HCT116 (cell line): ENCODE measurements around the gene TNFRSF6B. TPM values are rescaled to one million over a fixed set of nuclear protein-coding genes. Genes with fewer than 3 reads are reported as not detected.

Experiments used
- ATAC-seq: fragments of 200-7000 bp; cut with Tn5 transposase; 2 replicates; pipeline ENCODE4 v1.9.1; 2020; ENCODE audit warnings: mild to moderate bottlenecking, moderate library complexity
- BruUV-seq: library from RNA; stranded (reverse); fragments of 400-500 nt; replicated peaks from 2 replicates; lab custom pipeline; 2021; lab: Mats Ljungman, UMichigan
- CTCF ChIA-PET: fragments of 300-600 bp; sonication (Branson Sonifier 250); formaldehyde crosslinking; loops from one replicate; lab custom pipeline; 2021; ENCODE audit warnings: antibody characterized with exemption; lab: Charles Lee
- POLR2A ChIA-PET: fragments of 300-600, 350-600 bp; sonication (Branson Sonifier 250); formaldehyde crosslinking; loops from one replicate; lab custom pipeline; 2021; ENCODE audit warnings: antibody characterized with exemption; lab: Charles Lee
- RAD21 ChIA-PET, 2 experiments: fragments of 300-600 bp; sonication (Branson Sonifier 250); formaldehyde crosslinking; loops; one replicate each; lab custom pipeline; 2023; ENCODE audit warnings: low total read pairs in 2 of 2; ENCODE audit not compliant: uncharacterized antibody in 2 of 2, unreplicated experiment in 2 of 2, low non-redundant PET in 1 of 2; lab: Charles Lee
- DNase-seq: peaks from one replicate; pipeline ENCODE4 v3.0.0-alpha.2; 2010; ENCODE audit warnings: low read depth, low spot score
- H2AFZ ChIP-seq: fragments of 200-600 bp; shearing (Covaris generic), sonication (generic); 2 replicates; pipeline ENCODE4 v1.6.1; 2017; ENCODE audit warnings: low read depth, mixed run types, mixed read lengths, antibody characterized with exemption, low read length; ENCODE audit not compliant: poor library complexity, severe bottlenecking
- H3K27ac ChIP-seq: 2 replicates; pipeline ENCODE4 v1.5.1; 2012; ENCODE audit warnings: low read depth, low read length
- H3K27me3 ChIP-seq: fragments of 200-600 bp; sonication (generic); 2 replicates; pipeline ENCODE4 v1.6.1; 2016; ENCODE audit warnings: mixed run types, low read length, mixed read lengths; ENCODE audit not compliant: insufficient read depth
- H3K36me3 ChIP-seq, 2 experiments: fragments of 200-500 bp in 1 of 2; fragments of 200-600 bp in 1 of 2; sonication (Bioruptor generic) in 1 of 2; sonication (generic) in 1 of 2; 2 replicates each; pipeline versions ENCODE4 v1.5.1 to v1.6.1; 2014 to 2016; ENCODE audit warnings: low read length in 2 of 2, inconsistent platforms in 1 of 2, mixed read lengths in 1 of 2, mixed run types in 1 of 2; ENCODE audit not compliant: insufficient read depth in 2 of 2, control insufficient read depth in 1 of 2
- H3K4me1 ChIP-seq, 2 experiments: fragments of 200-600 bp in 1 of 2; sonication (generic) in 1 of 2; 2 replicates each; pipeline versions ENCODE4 v1.5.1 to v1.6.1; 2012 to 2017; ENCODE audit warnings: low read length in 2 of 2, inconsistent platforms in 1 of 2, mild to moderate bottlenecking in 1 of 2, mixed read lengths in 1 of 2, mixed run types in 1 of 2, moderate library complexity in 1 of 2; ENCODE audit not compliant: insufficient read depth in 2 of 2, control insufficient read depth in 1 of 2
- H3K4me2 ChIP-seq: fragments of 200-600 bp; sonication (generic); 2 replicates; pipeline ENCODE4 v1.6.1; 2017; ENCODE audit warnings: mixed run types, low read length, mixed read lengths
- H3K4me3 ChIP-seq, 2 experiments: fragments of 200-600 bp in 1 of 2; sonication (generic) in 1 of 2; replicated peaks in 1 of 2; 2 replicates each; pipeline ENCODE4 v1.5.1; 2011 to 2016; ENCODE audit warnings: low read length in 2 of 2, control low read depth in 1 of 2, low read depth in 1 of 2, mild to moderate bottlenecking in 1 of 2, mixed read lengths in 1 of 2, mixed run types in 1 of 2
- H3K79me2 ChIP-seq: fragments of 200-600 bp; sonication (generic); 2 replicates; pipeline ENCODE4 v1.6.1; 2017; ENCODE audit warnings: mild to moderate bottlenecking, mixed run types, low read length, moderate library complexity, mixed read lengths; ENCODE audit not compliant: insufficient read depth
- H3K9ac ChIP-seq: fragments of 200-600 bp; sonication (generic); 2 replicates; pipeline ENCODE4 v1.6.1; 2016; ENCODE audit warnings: low read length, mixed read lengths
- H3K9me2 ChIP-seq: fragments of 200-600 bp; sonication (generic), shearing (Covaris generic); 2 replicates; pipeline ENCODE4 v1.6.1; 2017; ENCODE audit warnings: mixed run types, mild to moderate bottlenecking, moderate library complexity; ENCODE audit not compliant: insufficient read depth
- H3K9me3 ChIP-seq, 2 experiments: fragments of 200-500 bp in 1 of 2; fragments of 200-600 bp in 1 of 2; sonication (Bioruptor generic) in 1 of 2; sonication (generic) in 1 of 2; 2 replicates each; pipeline ENCODE4 v1.6.1; 2014 to 2017; ENCODE audit warnings: low read length in 2 of 2, mixed read lengths in 2 of 2, inconsistent platforms in 1 of 2, low read depth in 1 of 2, mild to moderate bottlenecking in 1 of 2, mixed run types in 1 of 2, moderate library complexity in 1 of 2; ENCODE audit not compliant: control insufficient read depth in 1 of 2, insufficient read depth in 1 of 2
- H4K20me1 ChIP-seq: fragments of 200-600 bp; sonication (generic), shearing (Covaris generic); 2 replicates; pipeline ENCODE4 v1.6.1; 2017; ENCODE audit warnings: mixed run types, mild to moderate bottlenecking, moderate library complexity; ENCODE audit not compliant: insufficient read depth
- CBX3 ChIP-seq: IDR thresholded peaks from 2 replicates; pipeline ENCODE4 v1.6.1; 2012; ENCODE audit warnings: low read depth
- CEBPB ChIP-seq: IDR thresholded peaks from 2 replicates; pipeline ENCODE4 v1.6.1; 2012; ENCODE audit warnings: low read depth
- EGR1 ChIP-seq: IDR thresholded peaks from 2 replicates; pipeline ENCODE4 v1.6.1; 2012; ENCODE audit warnings: low read depth
- ELF1 ChIP-seq: IDR thresholded peaks from 2 replicates; pipeline ENCODE4 v1.6.1; 2012; ENCODE audit warnings: low read depth, borderline replicate concordance
- EZH2 ChIP-seq: fragments of 200-600 bp; sonication (generic); IDR thresholded peaks from 2 replicates; pipeline ENCODE4 v1.6.1; 2017; ENCODE audit warnings: antibody characterized with exemption, mixed run types
- EZH2phosphoT487 ChIP-seq: fragments of 200-600 bp; IDR thresholded peaks from 2 replicates; pipeline ENCODE4 v1.6.1; 2018; ENCODE audit warnings: antibody characterized with exemption, borderline replicate concordance
- FOSL1 ChIP-seq: IDR thresholded peaks from 2 replicates; pipeline ENCODE4 v1.6.1; 2012; ENCODE audit warnings: low read depth
- JUND ChIP-seq: IDR thresholded peaks from 2 replicates; pipeline ENCODE4 v1.6.1; 2012
- POLR2A ChIP-seq: IDR thresholded peaks from 2 replicates; pipeline ENCODE4 v1.7.0; 2011; ENCODE audit warnings: borderline replicate concordance; ENCODE audit not compliant: insufficient read depth, insufficient read length; ENCODE audit errors: extremely low read depth
- POLR2AphosphoS5 ChIP-seq: IDR thresholded peaks from 2 replicates; pipeline ENCODE4 v1.6.1; 2011; ENCODE audit warnings: mild to moderate bottlenecking, low read depth, low read length, moderate library complexity
- RAD21 ChIP-seq: IDR thresholded peaks from 2 replicates; pipeline ENCODE4 v1.6.1; 2012; ENCODE audit warnings: low read depth, mild to moderate bottlenecking
- SIN3A ChIP-seq: IDR thresholded peaks from 2 replicates; pipeline ENCODE4 v1.6.1; 2012; ENCODE audit warnings: low read depth
- SP1 ChIP-seq: IDR thresholded peaks from 2 replicates; pipeline ENCODE4 v1.6.1; 2012; ENCODE audit warnings: low read depth
- SRF ChIP-seq: IDR thresholded peaks from 2 replicates; pipeline ENCODE4 v1.6.1; 2012; ENCODE audit warnings: low read depth
- TCF7L2 ChIP-seq: IDR thresholded peaks from 2 replicates; pipeline ENCODE4 v1.7.0; 2011; ENCODE audit warnings: borderline replicate concordance, inconsistent platforms; ENCODE audit not compliant: insufficient read depth, insufficient read length; ENCODE audit errors: extremely low read depth
- YY1 ChIP-seq: IDR thresholded peaks from 2 replicates; pipeline ENCODE4 v1.6.1; 2011; ENCODE audit warnings: low read length, low read depth, moderate library complexity, mild to moderate bottlenecking; ENCODE audit not compliant: insufficient replicate concordance; ENCODE audit errors: extremely low read depth
- ZFX ChIP-seq: fragments of 450-650 bp; IDR thresholded peaks from 2 replicates; pipeline ENCODE4 v1.6.1; 2017
- ZNF274 ChIP-seq: fragments of 200-500 bp; sonication (Bioruptor generic); IDR thresholded peaks from 2 replicates; pipeline ENCODE4 v1.6.1; 2014; ENCODE audit warnings: mild to moderate bottlenecking, low read depth, low read length, inconsistent platforms
- intact Hi-C: fragments of 100-400 bp; cut with micrococcal nuclease; formaldehyde crosslinking; loops from 2 replicates; pipeline ENCODE4 v1.10.0; 2022
- total RNA-seq: library from RNA; stranded (reverse); gene quantifications from one replicate; pipeline ENCODE4 v1.2.1, GENCODE V29; 2021; ENCODE audit not compliant: unreplicated experiment
- TF ChIP-seq, protein P1 (sequence below), 3 experiments: fragments of 200-600 bp in 1 of 3; sonication (generic) in 1 of 3; IDR thresholded peaks in 2 of 3; conservative IDR thresholded peaks in 1 of 3; 2 replicates each; pipeline ENCODE4 v1.5.1; 2012 to 2017; ENCODE audit warnings: low read depth in 2 of 3, low read length in 2 of 3, antibody characterized with exemption in 1 of 3, borderline replicate concordance in 1 of 3, control low read depth in 1 of 3, mild to moderate bottlenecking in 1 of 3, mixed read lengths in 1 of 3, mixed run types in 1 of 3, moderate library complexity in 1 of 3; ENCODE audit not compliant: insufficient read depth in 1 of 3
- TF ChIP-seq, protein P2 (sequence below): IDR thresholded peaks from 2 replicates; pipeline ENCODE4 v1.6.1; 2012

TNFRSF6B gene
- total RNA-seq, 1 experiment from 2014 or later = 147 TPM

DNA sequence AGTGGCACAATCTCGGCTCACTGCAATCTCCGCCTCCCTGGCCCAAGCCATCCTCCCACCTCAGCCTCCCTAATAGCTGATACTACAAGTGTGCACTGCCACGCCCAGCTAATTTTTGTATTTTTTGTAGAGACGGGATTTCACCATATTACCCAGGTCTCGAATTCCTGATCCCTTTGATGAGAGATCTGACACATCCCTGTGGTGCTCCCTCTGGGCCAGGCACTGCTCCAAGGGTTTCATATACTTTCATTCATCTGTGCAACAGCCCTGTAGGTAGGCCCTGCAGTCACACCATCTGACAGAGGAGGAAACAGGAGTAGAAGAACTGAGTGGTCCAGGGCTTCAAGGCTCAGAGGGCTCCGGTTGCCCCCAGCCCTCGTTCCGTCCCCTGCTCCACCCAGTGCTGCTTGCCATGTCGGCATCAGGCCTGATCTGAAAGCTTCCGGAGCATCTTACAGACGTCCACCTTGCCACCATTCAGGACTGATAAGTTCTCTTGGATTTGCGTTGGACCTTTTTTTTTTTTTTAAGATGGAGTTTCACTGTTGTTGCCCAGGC is 14.7 kb downstream of the TNFRSF6B start:
- intact Hi-C loops = no loop called here

DNA sequence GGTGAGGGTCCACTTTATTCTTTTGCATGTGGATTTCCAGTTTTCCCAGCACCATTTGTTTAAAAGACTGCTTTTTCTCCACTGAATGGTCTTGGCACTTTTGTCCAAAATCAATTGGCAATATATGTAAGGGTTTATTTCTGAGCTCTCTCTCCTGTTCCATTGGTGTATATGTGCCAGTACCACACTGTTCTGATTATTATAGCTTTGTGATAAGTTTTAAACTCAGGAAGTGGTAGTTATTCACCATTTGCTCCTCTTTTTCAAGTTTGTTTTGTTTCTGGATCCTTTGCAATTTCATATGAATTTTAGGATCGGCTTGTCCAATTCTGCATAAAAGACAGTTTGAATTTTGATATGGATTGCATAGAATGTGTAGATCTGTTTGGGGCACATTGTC is 15.7 kb downstream of the TNFRSF6B start:
- ChIA-PET POLR2A (interaction anchor here (0.9 kb wide), 1 partner anchor 10 kb away, joined by 3 read pairs; no protein-coding TSS in a partner anchor), RAD21 (no interaction called here), CTCF (no interaction called here)
- peaks cover 92% of the 10 kb centered on the region for H3K79me2 ChIP-seq
- peaks cover 0 to 6% of the 10 kb centered on the region in 2 experiments; a peak in 1 of 4 replicates for H3K9me3 ChIP-seq
- H3K27me3 ChIP-seq = no peaks in the 10 kb centered on the region
- no peak overlapping the region for H3K4me3 ChIP-seq
- no TSS peak for BruUV-seq
- intact Hi-C loops = no loop called here
- no peak overlapping the region for H2AFZ ChIP-seq
- H3K4me1 ChIP-seq = peaks cover 5 to 11% of the 10 kb centered on the region in 2 experiments
- DNase-seq (no peak), ATAC-seq (no peak)
- no peak overlapping the region for H3K27ac ChIP-seq
- H3K9me2 ChIP-seq = no peaks in the 10 kb centered on the region
- H3K36me3 ChIP-seq = peaks cover 8 to 49% of the 10 kb centered on the region in 2 experiments
- no peak overlapping the region for H3K9ac ChIP-seq
- no peaks in the 10 kb centered on the region for H4K20me1 ChIP-seq
- H3K4me2 ChIP-seq = no peak overlapping the region
- TF ChIP-seq EGR1 (no peak), SIN3A (no peak), POLR2A (no peak), TCF7L2 (no peak), POLR2AphosphoS5 (no peak), EZH2phosphoT487 (no peak), ZFX (no peak), EZH2 (no peak), SP1 (no peak), CBX3 (no peak), FOSL1 (no peak), YY1 (no peak), JUND (no peak), RAD21 (no peak)
- TF ChIP-seq, protein P1, sequence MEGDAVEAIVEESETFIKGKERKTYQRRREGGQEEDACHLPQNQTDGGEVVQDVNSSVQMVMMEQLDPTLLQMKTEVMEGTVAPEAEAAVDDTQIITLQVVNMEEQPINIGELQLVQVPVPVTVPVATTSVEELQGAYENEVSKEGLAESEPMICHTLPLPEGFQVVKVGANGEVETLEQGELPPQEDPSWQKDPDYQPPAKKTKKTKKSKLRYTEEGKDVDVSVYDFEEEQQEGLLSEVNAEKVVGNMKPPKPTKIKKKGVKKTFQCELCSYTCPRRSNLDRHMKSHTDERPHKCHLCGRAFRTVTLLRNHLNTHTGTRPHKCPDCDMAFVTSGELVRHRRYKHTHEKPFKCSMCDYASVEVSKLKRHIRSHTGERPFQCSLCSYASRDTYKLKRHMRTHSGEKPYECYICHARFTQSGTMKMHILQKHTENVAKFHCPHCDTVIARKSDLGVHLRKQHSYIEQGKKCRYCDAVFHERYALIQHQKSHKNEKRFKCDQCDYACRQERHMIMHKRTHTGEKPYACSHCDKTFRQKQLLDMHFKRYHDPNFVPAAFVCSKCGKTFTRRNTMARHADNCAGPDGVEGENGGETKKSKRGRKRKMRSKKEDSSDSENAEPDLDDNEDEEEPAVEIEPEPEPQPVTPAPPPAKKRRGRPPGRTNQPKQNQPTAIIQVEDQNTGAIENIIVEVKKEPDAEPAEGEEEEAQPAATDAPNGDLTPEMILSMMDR (IDR thresholded peaks at IDR 0.05 in 2 of 3, conservative IDR thresholded peaks at IDR 0.05 in 1 of 3; ENCODE audit: borderline replicate concordance in 1 of 3, insufficient read depth in 1 of 3, low read depth in 2 of 3, low read length in 2 of 3) = no peak
- TF ChIP-seq, protein P2, sequence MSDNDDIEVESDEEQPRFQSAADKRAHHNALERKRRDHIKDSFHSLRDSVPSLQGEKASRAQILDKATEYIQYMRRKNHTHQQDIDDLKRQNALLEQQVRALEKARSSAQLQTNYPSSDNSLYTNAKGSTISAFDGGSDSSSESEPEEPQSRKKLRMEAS = no peak

More for the DNA sequence above, 14.7 kb downstream of the TNFRSF6B start:
- no peaks in the 10 kb centered on the region for H3K9me2 ChIP-seq
- ATAC-seq (no peak), DNase-seq (no peak)
- TF ChIP-seq SRF = no peak
- TF ChIP-seq RAD21 = no peak
- TF ChIP-seq ELF1 = no peak
- TF ChIP-seq ZNF274 = no peak
- no peak for TF ChIP-seq CEBPB
- RAD21 ChIA-PET = interaction anchor here in 1 of 2 experiments (0.7 kb wide), 1 partner anchor 28 kb away, joined by 3 read pairs; no protein-coding TSS in a partner anchor
- no peak overlapping the region for H3K27ac ChIP-seq
- CTCF ChIA-PET = interaction anchor here (0.7 kb wide), 1 partner anchor 327 kb away, joined by 3 read pairs; no protein-coding TSS in a partner anchor
- H3K27me3 ChIP-seq = no peaks in the 10 kb centered on the region
- no peak overlapping the region for H3K4me2 ChIP-seq
- POLR2A ChIA-PET = no interaction called here
- no TSS peak for BruUV-seq
- no peak overlapping the region for H3K9ac ChIP-seq
- no peak overlapping the region for H3K4me3 ChIP-seq
- peaks cover 9 to 48% of the 10 kb centered on the region in 2 experiments for H3K36me3 ChIP-seq
- peaks cover 10 to 17% of the 10 kb centered on the region in 2 experiments for H3K4me1 ChIP-seq
- H4K20me1 ChIP-seq = no peaks in the 10 kb centered on the region
- peaks cover 92% of the 10 kb centered on the region for H3K79me2 ChIP-seq
- no peak overlapping the region for H2AFZ ChIP-seq
- H3K9me3 ChIP-seq = peaks cover 0 to 6% of the 10 kb centered on the region in 2 experiments; a peak in 1 of 4 replicates
